Gastroesophageal sphincter (tissue), 4 donors: ENCODE data around the gene SDF4. TPM values are rescaled to one million over a fixed set of nuclear protein-coding genes. Genes with fewer than 3 reads are reported as not detected.

Experiments used
- ATAC-seq: fragments of 150-250 bp; one replicate; pipeline ENCODE4 v1.9.1; 2016; ENCODE audit warnings: mild to moderate bottlenecking, moderate library complexity
- H3K27ac ChIP-seq, 4 donors: fragments of 200-600 bp; sonication (generic) in 3 of 4; 1 replicate in 3 of 4; 2 replicates in 1 of 4; pipeline ENCODE4 v1.5.1; 2016 to 2019
- H3K27me3 ChIP-seq: fragments of 200-600 bp; sonication (generic); one replicate; pipeline ENCODE4 v1.5.1; 2019
- H3K36me3 ChIP-seq, 2 donors: fragments of 200-600 bp; sonication (generic); one replicate each; pipeline ENCODE4 v1.5.1; 2019; ENCODE audit warnings: control low read depth in 1 of 2
- H3K4me1 ChIP-seq, 3 donors: fragments of 200-600 bp; sonication (generic); 1 replicate in 2 of 3; 2 replicates in 1 of 3; pipeline ENCODE4 v1.5.1; 2016 to 2019; ENCODE audit warnings: control low read depth in 2 of 3
- H3K4me3 ChIP-seq, 2 donors: fragments of 200-600 bp; sonication (generic); one replicate each; pipeline ENCODE4 v1.5.1; 2019; ENCODE audit warnings: mild to moderate bottlenecking in 1 of 2, moderate library complexity in 1 of 2
- H3K9me3 ChIP-seq, 3 donors: fragments of 200-600 bp; sonication (generic); one replicate each; pipeline ENCODE4 v1.5.1; 2017 to 2019; ENCODE audit warnings: control low read depth in 2 of 3
- CTCF ChIP-seq, 4 experiments: fragments of 200-600 bp in 2 of 4; fragments of 450-650 bp in 2 of 4; sonication (generic) in 1 of 4; IDR thresholded peaks; one replicate each; pipeline ENCODE4 v1.5.1; 2017 to 2019; ENCODE audit warnings: antibody characterized with exemption in 4 of 4, mild to moderate bottlenecking in 2 of 4, moderate library complexity in 2 of 4
- EP300 ChIP-seq: sonication (generic); formaldehyde crosslinking; IDR thresholded peaks from one replicate; pipeline ENCODE4 v1.6.1; 2017; ENCODE audit warnings: antibody characterized with exemption, mild to moderate bottlenecking
- POLR2A ChIP-seq, 2 donors: fragments of 450-650 bp; IDR thresholded peaks; one replicate each; pipeline ENCODE4 v1.6.1; 2017; ENCODE audit warnings: antibody characterized with exemption in 2 of 2, mild to moderate bottlenecking in 2 of 2, moderate library complexity in 1 of 2
- POLR2AphosphoS5 ChIP-seq: sonication (generic); formaldehyde crosslinking; IDR thresholded peaks from one replicate; pipeline ENCODE4 v1.6.1; 2017; ENCODE audit warnings: antibody characterized with exemption
- WGBS, 2 donors: methylation state at CpG; one replicate each; pipeline ENCODE4 v1.1.5; 2018; ENCODE audit warnings: low coverage in 1 of 2; 5-methylcytosine and 5-hydroxymethylcytosine counted together
- total RNA-seq, 4 donors: library from RNA; depleted of rRNA; stranded (reverse); fragments of >200 nt; gene quantifications; one replicate each; pipeline ENCODE4 v1.1.0, GENCODE V29; 2016

SDF4 gene
- total RNA-seq, 4 donors from 2014 or later: 84.2 to 115 (median 93.9) TPM

- Histone ChIP-seq H3K9me3 (no peaks in the 10 kb centered on the region), H3K36me3 (no peaks in the 10 kb centered on the region), H3K27ac (no peak overlapping the region), H3K4me1 (peaks cover 0 to 42% (median 6%) of the 10 kb centered on the region in 3 donors), H3K4me3 (no peak overlapping the region), H3K27me3 (peaks cover 92% of the 10 kb centered on the region)
- no peak for TF ChIP-seq POLR2A (IDR thresholded peaks at IDR 0.05)
- TF ChIP-seq POLR2AphosphoS5: no peak
- TF ChIP-seq CTCF (IDR thresholded peaks at IDR 0.05): no peak
- TF ChIP-seq EP300: no peak
- no peak for ATAC-seq
- WGBS, 2 donors: 43 to 81% methylated on average over 1 to 10 of the region's 49 CpGs
Measured at GRCh38 chr1:1203561-1204424, 28.0 kb downstream of the SDF4 start.

- TF ChIP-seq POLR2A (IDR thresholded peaks at IDR 0.05) (no peak), POLR2AphosphoS5 (no peak), CTCF (IDR thresholded peaks at IDR 0.05) (no peak), EP300 (no peak)
- Histone ChIP-seq H3K36me3 (no peaks in the 10 kb centered on the region), H3K4me3 (no peak overlapping the region), H3K27me3 (peaks cover 84% of the 10 kb centered on the region), H3K4me1 (peaks cover 0 to 34% (median 6%) of the 10 kb centered on the region in 3 donors), H3K9me3 (no peaks in the 10 kb centered on the region), H3K27ac (no peak overlapping the region)
- ATAC-seq: no peak
- no CpG with 5 or more reads among the region's 27 CpGs for WGBS, 2 donors
Measured at GRCh38 chr1:1202831-1203560, 28.8 kb downstream of the SDF4 start.

- ATAC-seq: peak; percentile 47
- H3K27ac ChIP-seq: peak overlapping the region in 1 of 4 donors; percentile 56
Measured at GRCh38 chr1:1200876-1201810, 30.7 kb downstream of the SDF4 start.

More at GRCh38 chr1:1200876-1201810, 30.7 kb downstream of the SDF4 start:
- WGBS, 2 donors: no CpG with 5 or more reads among the region's 109 CpGs
- TF ChIP-seq CTCF (IDR thresholded peaks at IDR 0.05) (no peak), EP300 (no peak), POLR2A (IDR thresholded peaks at IDR 0.05) (no peak), POLR2AphosphoS5 (no peak)
- peak overlapping the region; percentile 27 to 58 for H3K4me3 ChIP-seq
- H3K36me3 ChIP-seq: no peaks in the 10 kb centered on the region
- H3K9me3 ChIP-seq: no peaks in the 10 kb centered on the region
- H3K27me3 ChIP-seq: peaks cover 66% of the 10 kb centered on the region
- peaks cover 0 to 21% (median 1%) of the 10 kb centered on the region in 3 donors for H3K4me1 ChIP-seq
